Measurements from ENCODE around the gene FAAP20.

DNA sequence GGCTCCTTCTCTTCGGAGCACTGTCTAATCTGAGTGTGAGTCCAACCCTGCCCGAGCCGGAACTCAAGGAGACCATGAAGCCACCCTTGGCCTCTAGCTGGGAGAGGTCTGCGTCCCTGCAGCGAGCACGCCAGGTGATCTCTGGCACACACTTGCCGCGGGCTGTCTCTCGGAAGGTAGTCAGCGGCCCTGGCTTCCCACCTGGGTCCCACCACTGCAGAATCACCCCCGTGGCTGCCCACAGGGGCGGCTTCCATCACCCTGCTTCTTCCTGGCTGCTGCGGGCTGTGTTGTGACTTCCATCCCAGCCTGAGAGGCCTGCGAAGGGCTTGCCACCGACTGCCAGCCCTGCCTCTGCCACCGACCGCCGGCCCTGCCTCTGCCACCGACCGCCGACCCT, 17.0 kb downstream of the FAAP20 start:
- TF ChIP-seq POLR2AphosphoS5 (IDR thresholded peaks at IDR 0.05) = no peak
- TF ChIP-seq POLR2A (IDR thresholded peaks at IDR 0.05) = no peak
- TF ChIP-seq, protein P1, sequence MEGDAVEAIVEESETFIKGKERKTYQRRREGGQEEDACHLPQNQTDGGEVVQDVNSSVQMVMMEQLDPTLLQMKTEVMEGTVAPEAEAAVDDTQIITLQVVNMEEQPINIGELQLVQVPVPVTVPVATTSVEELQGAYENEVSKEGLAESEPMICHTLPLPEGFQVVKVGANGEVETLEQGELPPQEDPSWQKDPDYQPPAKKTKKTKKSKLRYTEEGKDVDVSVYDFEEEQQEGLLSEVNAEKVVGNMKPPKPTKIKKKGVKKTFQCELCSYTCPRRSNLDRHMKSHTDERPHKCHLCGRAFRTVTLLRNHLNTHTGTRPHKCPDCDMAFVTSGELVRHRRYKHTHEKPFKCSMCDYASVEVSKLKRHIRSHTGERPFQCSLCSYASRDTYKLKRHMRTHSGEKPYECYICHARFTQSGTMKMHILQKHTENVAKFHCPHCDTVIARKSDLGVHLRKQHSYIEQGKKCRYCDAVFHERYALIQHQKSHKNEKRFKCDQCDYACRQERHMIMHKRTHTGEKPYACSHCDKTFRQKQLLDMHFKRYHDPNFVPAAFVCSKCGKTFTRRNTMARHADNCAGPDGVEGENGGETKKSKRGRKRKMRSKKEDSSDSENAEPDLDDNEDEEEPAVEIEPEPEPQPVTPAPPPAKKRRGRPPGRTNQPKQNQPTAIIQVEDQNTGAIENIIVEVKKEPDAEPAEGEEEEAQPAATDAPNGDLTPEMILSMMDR (IDR thresholded peaks at IDR 0.05) = no peak

Data from sigmoid colon (tissue), 4 donors.